Panc1 (cell line): ENCODE measurements around the gene ZZZ3.

Experiments used
- POLR2AphosphoS5 ChIP-seq: IDR thresholded peaks from 2 replicates; pipeline ENCODE4 v1.6.1; 2012; ENCODE audit warnings: mild to moderate bottlenecking, low read depth, low read length, moderate library complexity
- TF ChIP-seq, protein P1 (sequence below): fragments of 450-650 bp; IDR thresholded peaks from 2 replicates; pipeline ENCODE4 v1.5.1; 2017; ENCODE audit warnings: mild to moderate bottlenecking

DNA sequence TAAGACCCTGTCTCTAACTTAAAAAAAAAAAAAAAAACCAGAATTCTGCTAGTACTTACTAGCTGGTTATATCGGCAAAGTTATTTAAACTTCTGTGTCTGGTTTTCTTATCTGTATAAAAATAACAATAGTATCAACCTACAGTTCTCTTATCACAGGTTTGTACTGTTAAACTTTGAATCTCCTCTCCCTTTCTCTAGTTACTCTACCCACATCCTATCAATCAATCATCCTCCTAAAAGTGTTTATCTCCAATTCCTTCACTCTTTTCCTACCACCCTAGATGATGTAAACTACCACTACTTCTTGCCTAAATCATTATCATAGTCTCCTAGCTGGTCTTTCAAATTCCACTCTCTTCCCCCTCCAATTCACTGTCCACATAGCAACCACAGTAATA, 49.6 kb upstream of the ZZZ3 start:
- TF ChIP-seq, protein P1, sequence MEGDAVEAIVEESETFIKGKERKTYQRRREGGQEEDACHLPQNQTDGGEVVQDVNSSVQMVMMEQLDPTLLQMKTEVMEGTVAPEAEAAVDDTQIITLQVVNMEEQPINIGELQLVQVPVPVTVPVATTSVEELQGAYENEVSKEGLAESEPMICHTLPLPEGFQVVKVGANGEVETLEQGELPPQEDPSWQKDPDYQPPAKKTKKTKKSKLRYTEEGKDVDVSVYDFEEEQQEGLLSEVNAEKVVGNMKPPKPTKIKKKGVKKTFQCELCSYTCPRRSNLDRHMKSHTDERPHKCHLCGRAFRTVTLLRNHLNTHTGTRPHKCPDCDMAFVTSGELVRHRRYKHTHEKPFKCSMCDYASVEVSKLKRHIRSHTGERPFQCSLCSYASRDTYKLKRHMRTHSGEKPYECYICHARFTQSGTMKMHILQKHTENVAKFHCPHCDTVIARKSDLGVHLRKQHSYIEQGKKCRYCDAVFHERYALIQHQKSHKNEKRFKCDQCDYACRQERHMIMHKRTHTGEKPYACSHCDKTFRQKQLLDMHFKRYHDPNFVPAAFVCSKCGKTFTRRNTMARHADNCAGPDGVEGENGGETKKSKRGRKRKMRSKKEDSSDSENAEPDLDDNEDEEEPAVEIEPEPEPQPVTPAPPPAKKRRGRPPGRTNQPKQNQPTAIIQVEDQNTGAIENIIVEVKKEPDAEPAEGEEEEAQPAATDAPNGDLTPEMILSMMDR = no peak
- TF ChIP-seq POLR2AphosphoS5 = no peak
